Activated CD8-positive, alpha-beta T cell treated with anti-CD3 and anti-CD28 coated beads, Interleukin-2, amount 10 ng/mL, durations not matched to agents 7 days and 5 days (primary cell): ENCODE measurements around the gene UBAC2. TPM values are rescaled to one million over a fixed set of nuclear protein-coding genes. Genes with fewer than 3 reads are reported as not detected.

Experiments
- microRNA-seq: library from miRNA; unstranded; fragments of <30 nt; microRNA quantifications from one replicate; pipeline ENCODE4 v1.2.0, GENCODE V29; 2022
- total RNA-seq, 2 experiments: library from RNA; stranded (reverse); gene quantifications; one replicate each; pipeline ENCODE4 v1.2.3, GENCODE V29; 2021

Gene UBAC2
- total RNA-seq, 2 experiments from 2014 or later = 67.4 to 71.2 TPM

Small RNA genes lying within 50 kb of the gene (microRNA-seq; reads per million reads assigned to microRNA genes)
- gene MIR623 = not detected

Other genes with a start within 250 kb of the UBAC2 start
- gene DOCK9, start 222.8 kb upstream of the UBAC2 start, total RNA-seq = 100 to 1,000 TPM in 1 of 2 experiments, 10 to 100 TPM in 1; 92.4 to 100 TPM
- gene GPR18, start 57.5 kb downstream of the UBAC2 start, total RNA-seq = 10 to 100 TPM; 16.2 to 16.6 TPM
- gene GPR183, start 106.5 kb downstream of the UBAC2 start, total RNA-seq = 1 to 10 TPM; 5.0 to 5.2 TPM